ENCODE measurements around the gene CCDC14. TPM values are rescaled to one million over a fixed set of nuclear protein-coding genes. Genes with fewer than 3 reads are reported as not detected.

The CCDC14 gene
- total RNA-seq, 1 experiment from 2014 or later: 62.5 TPM

DNA sequence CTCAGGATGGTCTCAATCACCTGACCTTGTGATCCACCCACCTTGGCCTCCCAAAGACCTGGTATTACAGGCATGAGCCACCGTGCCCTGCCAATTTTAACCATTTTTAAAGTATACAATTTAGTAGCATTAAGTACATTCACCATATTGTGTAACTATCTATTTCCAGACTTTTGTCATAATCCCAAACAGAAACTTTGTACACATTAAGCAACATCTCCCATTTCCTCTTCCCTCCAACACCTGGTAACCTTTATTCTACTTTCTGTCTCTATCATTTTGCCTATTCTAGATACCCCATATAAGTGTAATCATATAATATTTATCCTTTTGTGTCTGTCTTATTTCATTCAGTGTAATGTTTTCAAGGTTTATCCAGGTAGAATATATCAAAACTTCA lies 68.0 kb downstream of the CCDC14 start:
- DNase-seq: no peak
- H3K4me2 ChIP-seq (ENCODE audit: insufficient read depth, insufficient read length, low read length): no peak overlapping the region
- no peak overlapping the region for H2BK20ac ChIP-seq (ENCODE audit: low read depth, low read length, poor library complexity, severe bottlenecking)
- no CpG with 5 or more reads among the region's 1 CpG for WGBS (ENCODE audit: extremely low coverage, insufficient read length, low lambda C conversion rate)
- no peaks in the 10 kb centered on the region for H3K27me3 ChIP-seq (ENCODE audit: insufficient read depth, low read length)
- Mint-ChIP-seq H3K27me3 (ENCODE audit: low read depth) (peaks cover 2% of the 10 kb centered on the region; the same call in 1 of the 2 replicates), H3K4me3 (no peak overlapping the region), H3K9me3 (peaks cover 42% of the 10 kb centered on the region in 2 experiments), H3K36me3 (ENCODE audit: insufficient read depth in 1 of 3, low read depth in 3 of 3) (peaks cover 18 to 54% (median 19%) of the 10 kb centered on the region in 3 experiments), H3K27ac (no peak overlapping the region), H3K4me1 (no peaks in the 10 kb centered on the region)
- H3K79me2 ChIP-seq (ENCODE audit: insufficient read depth, low read length): no peaks in the 10 kb centered on the region
- H4K20me1 ChIP-seq (ENCODE audit: control insufficient read depth, insufficient read depth, insufficient read length): no peaks in the 10 kb centered on the region
- H4K91ac ChIP-seq (ENCODE audit: insufficient read length, low read depth, low read length): no peak overlapping the region
- TF ChIP-seq, protein P1, sequence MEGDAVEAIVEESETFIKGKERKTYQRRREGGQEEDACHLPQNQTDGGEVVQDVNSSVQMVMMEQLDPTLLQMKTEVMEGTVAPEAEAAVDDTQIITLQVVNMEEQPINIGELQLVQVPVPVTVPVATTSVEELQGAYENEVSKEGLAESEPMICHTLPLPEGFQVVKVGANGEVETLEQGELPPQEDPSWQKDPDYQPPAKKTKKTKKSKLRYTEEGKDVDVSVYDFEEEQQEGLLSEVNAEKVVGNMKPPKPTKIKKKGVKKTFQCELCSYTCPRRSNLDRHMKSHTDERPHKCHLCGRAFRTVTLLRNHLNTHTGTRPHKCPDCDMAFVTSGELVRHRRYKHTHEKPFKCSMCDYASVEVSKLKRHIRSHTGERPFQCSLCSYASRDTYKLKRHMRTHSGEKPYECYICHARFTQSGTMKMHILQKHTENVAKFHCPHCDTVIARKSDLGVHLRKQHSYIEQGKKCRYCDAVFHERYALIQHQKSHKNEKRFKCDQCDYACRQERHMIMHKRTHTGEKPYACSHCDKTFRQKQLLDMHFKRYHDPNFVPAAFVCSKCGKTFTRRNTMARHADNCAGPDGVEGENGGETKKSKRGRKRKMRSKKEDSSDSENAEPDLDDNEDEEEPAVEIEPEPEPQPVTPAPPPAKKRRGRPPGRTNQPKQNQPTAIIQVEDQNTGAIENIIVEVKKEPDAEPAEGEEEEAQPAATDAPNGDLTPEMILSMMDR (conservative IDR thresholded peaks at IDR 0.05): no peak
- H3K56ac ChIP-seq (ENCODE audit: insufficient read length, low read depth, low read length): no peak overlapping the region
- H2BK120ac ChIP-seq (ENCODE audit: low read depth, low read length, poor library complexity, severe bottlenecking): no peak overlapping the region
- H2BK15ac ChIP-seq (ENCODE audit: low read depth, low read length): no peak overlapping the region
- H3K9ac ChIP-seq (ENCODE audit: extremely low read depth, insufficient read length, low read length): no peak overlapping the region
- no peak overlapping the region for H3T11ph ChIP-seq (ENCODE audit: low read length)
- no peak overlapping the region for H4K5ac ChIP-seq (ENCODE audit: insufficient read length, low read depth, low read length)
- no peak overlapping the region for H2BK12ac ChIP-seq (ENCODE audit: insufficient read length, low read depth, low read length)
- no peaks in the 10 kb centered on the region for H3K9me3 ChIP-seq (ENCODE audit: control insufficient read depth, low read depth, low read length)
- no peak overlapping the region for H3K23ac ChIP-seq (ENCODE audit: insufficient read length, low read depth, low read length)
- H2AK5ac ChIP-seq (ENCODE audit: insufficient read length, low read length): no peak overlapping the region
- H3K14ac ChIP-seq (ENCODE audit: insufficient read depth, low read length): no peak overlapping the region
- no peak overlapping the region for H3K18ac ChIP-seq (ENCODE audit: insufficient read length, low read depth, low read length)
- no peak overlapping the region for H2AFZ ChIP-seq (ENCODE audit: low read length)
- H3K4ac ChIP-seq (ENCODE audit: low read depth, low read length): no peak overlapping the region
- H3K79me1 ChIP-seq (ENCODE audit: insufficient read depth, low read depth, low read length, poor library complexity, severe bottlenecking): no peaks in the 10 kb centered on the region
- no peaks in the 10 kb centered on the region for H3K4me1 ChIP-seq (ENCODE audit: insufficient read depth, low read length)
- no peak overlapping the region for H2BK5ac ChIP-seq (ENCODE audit: insufficient read length, low read length)
- H3K23me2 ChIP-seq (ENCODE audit: insufficient read length, low read depth, low read length, poor library complexity, severe bottlenecking): no peaks in the 10 kb centered on the region
- H3K27ac ChIP-seq (ENCODE audit: insufficient read length, low read depth, low read length): no peak overlapping the region
- H4K8ac ChIP-seq (replicated peaks; ENCODE audit: insufficient read length, low read depth, low read length): no peak overlapping the region

Measured in H9 (cell line).